Measurements from ENCODE around the gene EFNA2. TPM values are rescaled to one million over a fixed set of nuclear protein-coding genes. Genes with fewer than 3 reads are reported as not detected.

Gene EFNA2
- total RNA-seq, 1 donor from 2014 or later: not detected

- intact Hi-C loops (cut with micrococcal nuclease): loop anchor here (1.0 to 5.0 kb wide), 4 partner anchors 81 to 536 kb away; partner anchors contain the start of genes ATP8B3, RPS15 and UQCR11
- no peak for TF ChIP-seq CTCF (IDR thresholded peaks at IDR 0.05)
- DNase-seq (no peak), ATAC-seq (ENCODE audit: low read depth) (no peak)
- ChIA-PET POLR2A (interaction anchor here (0.7 to 1.8 kb wide), 5 partner anchors 17 to 60 kb away, joined by 3 to 17 read pairs (median 5); no protein-coding TSS in a partner anchor), CTCF (interaction anchor here (1.8 kb wide), 1 partner anchor 32 kb away, joined by 14 read pairs; no protein-coding TSS in a partner anchor)
- Mint-ChIP-seq H3K27ac (peak overlapping the region; percentile 88), H3K9me3 (no peaks in the 10 kb centered on the region), H3K4me3 (peak overlapping the region; percentile 84), H3K36me3 (ENCODE audit: low read depth) (peaks cover 59% of the 10 kb centered on the region), H3K4me1 (peaks cover 44% of the 10 kb centered on the region), H3K27me3 (no peaks in the 10 kb centered on the region)
Observed at GRCh38 chr19:1275976-1276627, 9.6 kb upstream of the EFNA2 start.

GRCh38 chr19:1276628-1277022 lies 9.0 kb upstream of the EFNA2 start:
- peaks cover under 1% of the 10 kb centered on the region for H3K27me3 Mint-ChIP-seq
- peaks cover 53% of the 10 kb centered on the region for H3K36me3 Mint-ChIP-seq (ENCODE audit: low read depth)
- peak overlapping the region; percentile 84 for H3K4me3 Mint-ChIP-seq
- H3K9me3 Mint-ChIP-seq: no peaks in the 10 kb centered on the region
- peaks cover 39% of the 10 kb centered on the region for H3K4me1 Mint-ChIP-seq
- TF ChIP-seq CTCF (IDR thresholded peaks at IDR 0.05): no peak
- intact Hi-C loops (cut with micrococcal nuclease): loop anchor here (5.0 kb wide), 2 partner anchors 81 to 536 kb away; partner anchors contain the start of gene ATP8B3
- ChIA-PET POLR2A (interaction anchor here (0.7 to 1.8 kb wide), 4 partner anchors 7 to 106 kb away, joined by 3 to 17 read pairs (median 8); partner anchors contain the start of gene CIRBP), CTCF (interaction anchor here (1.7 to 3.5 kb wide), 3 partner anchors 32 to 96 kb away, joined by 11 to 27 read pairs (median 14); no protein-coding TSS in a partner anchor)
- ATAC-seq (ENCODE audit: low read depth) (no peak), DNase-seq (no peak)
- peak overlapping the region; percentile 85 for H3K27ac Mint-ChIP-seq

GRCh38 chr19:1277061-1277460 lies 8.6 kb upstream of the EFNA2 start:
- Mint-ChIP-seq H3K9me3 (no peaks in the 10 kb centered on the region), H3K27me3 (peaks cover 3% of the 10 kb centered on the region), H3K36me3 (ENCODE audit: low read depth) (peaks cover 49% of the 10 kb centered on the region), H3K4me3 (peak overlapping the region; percentile 84), H3K4me1 (peaks cover 35% of the 10 kb centered on the region), H3K27ac (peak overlapping the region; percentile 85)
- ChIA-PET POLR2A (interaction anchor here (1.1 to 1.6 kb wide), 2 partner anchors 8 to 106 kb away, joined by 3 to 13 read pairs; partner anchors contain the start of gene CIRBP), CTCF (interaction anchor here (1.7 to 3.5 kb wide), 2 partner anchors 33 to 95 kb away, joined by 11 to 27 read pairs; no protein-coding TSS in a partner anchor)
- intact Hi-C loops (cut with micrococcal nuclease): loop anchor here (5.0 kb wide), 2 partner anchors 80 to 535 kb away; partner anchors contain the start of gene ATP8B3
- no peak for TF ChIP-seq CTCF (IDR thresholded peaks at IDR 0.05)
- DNase-seq (no peak), ATAC-seq (ENCODE audit: low read depth) (no peak)

GRCh38 chr19:1278074-1278473 lies 7.6 kb upstream of the EFNA2 start:
- Mint-ChIP-seq H3K4me1 (peaks cover 26% of the 10 kb centered on the region), H3K27ac (no peak overlapping the region), H3K27me3 (peaks cover 4% of the 10 kb centered on the region), H3K36me3 (ENCODE audit: low read depth) (peaks cover 40% of the 10 kb centered on the region), H3K9me3 (no peaks in the 10 kb centered on the region), H3K4me3 (no peak overlapping the region)
- intact Hi-C loops (cut with micrococcal nuclease): loop anchor here (2.0 to 5.0 kb wide), 3 partner anchors 79 to 534 kb away; partner anchors contain the start of genes ATP8B3 and DAZAP1
- TF ChIP-seq CTCF (IDR thresholded peaks at IDR 0.05): no peak
- CTCF ChIA-PET: interaction anchor here (1.7 to 3.5 kb wide), 2 partner anchors 34 to 94 kb away, joined by 11 to 27 read pairs; no protein-coding TSS in a partner anchor
- POLR2A ChIA-PET: interaction anchor here (0.6 to 3.0 kb wide), 3 partner anchors 9 to 54 kb away, joined by 6 to 23 read pairs (median 13); partner anchors contain the start of gene CIRBP
- no peak for ATAC-seq (ENCODE audit: low read depth)
- no peak for DNase-seq
